Measurements from ENCODE around the gene FAM20C.
"Not testable (repeated sequence)": the region's sequence is repeated elsewhere in the genome, so short reads cannot be mapped to it uniquely, and the experiment has no call there.

The FAM20C gene

DNA sequence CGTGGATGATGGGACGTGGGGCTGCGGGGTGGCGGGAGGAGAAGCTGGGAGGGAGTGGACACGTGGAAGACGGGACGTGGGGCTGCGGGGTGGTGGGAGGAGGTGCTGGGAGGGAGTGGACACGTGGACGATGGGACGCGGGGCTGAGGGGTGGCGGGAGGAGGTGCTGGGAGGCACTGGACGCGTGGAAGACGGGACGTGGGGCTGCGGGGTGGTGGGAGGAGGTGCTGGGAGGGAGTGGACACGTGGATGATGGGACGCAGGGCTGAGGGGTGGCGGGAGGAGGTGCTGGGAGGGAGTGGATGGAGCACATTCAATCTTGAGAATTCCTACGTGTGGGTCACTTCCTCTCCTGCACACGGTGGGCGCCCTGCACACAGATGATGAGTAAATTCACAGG is 104.8 kb downstream of the FAM20C start:
- DNase-seq, result not testable (repeated sequence)

DNA sequence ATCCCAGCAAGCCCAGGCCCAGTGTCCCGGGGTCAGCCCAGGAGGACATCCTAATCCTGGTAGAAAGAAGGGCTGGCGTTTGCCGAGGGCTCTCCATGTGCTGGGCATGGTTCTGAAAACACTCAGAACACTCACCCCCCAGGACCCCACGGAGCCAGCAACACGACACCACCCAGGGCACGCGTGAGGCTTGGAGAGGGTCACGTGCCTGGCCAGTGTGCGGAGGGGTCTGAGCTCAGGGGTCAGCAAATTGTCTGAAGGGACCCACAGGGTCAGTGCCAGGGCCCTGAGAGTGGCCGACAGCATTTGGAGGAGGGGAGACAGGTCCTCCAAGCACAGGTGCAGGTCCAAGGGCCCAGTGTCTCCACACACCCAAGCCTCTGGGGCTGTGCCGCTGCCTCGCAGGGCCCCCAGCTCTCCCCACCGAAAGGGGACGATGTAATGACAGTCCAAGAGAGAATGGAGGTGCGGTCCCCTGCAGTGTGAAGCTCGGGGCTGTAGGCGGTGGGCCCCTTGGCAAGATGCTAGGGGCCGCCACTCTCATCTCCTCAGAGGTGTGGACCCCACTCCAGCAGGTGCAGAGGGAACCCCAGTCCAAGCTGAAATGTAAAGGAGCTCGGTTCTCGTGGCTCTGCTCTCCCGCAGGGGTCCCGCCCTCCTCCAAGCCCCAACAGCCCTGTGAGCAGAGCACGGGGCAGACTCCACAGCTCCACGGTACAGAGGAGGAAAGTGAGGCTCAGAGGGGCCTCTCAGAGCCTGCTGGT is 105.4 kb downstream of the FAM20C start:
- DNase-seq, result no peak

DNA sequence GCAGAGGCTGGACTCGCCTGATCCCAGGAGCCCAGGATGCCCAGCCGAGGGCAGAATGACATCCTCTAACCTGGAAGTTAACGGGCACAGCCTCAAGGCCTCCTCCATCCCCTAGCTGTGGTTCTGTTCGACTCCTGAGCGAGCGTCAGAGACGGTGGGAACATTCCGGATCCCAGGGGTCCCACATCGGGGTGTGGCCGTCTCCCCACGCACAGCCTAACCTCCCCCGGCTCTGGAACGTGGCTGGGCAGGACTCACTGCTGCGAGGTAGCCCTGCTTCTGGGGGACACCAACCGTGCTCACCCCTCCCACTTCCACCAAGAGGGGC is 106.0 kb downstream of the FAM20C start:
- DNase-seq, result no peak

DNA sequence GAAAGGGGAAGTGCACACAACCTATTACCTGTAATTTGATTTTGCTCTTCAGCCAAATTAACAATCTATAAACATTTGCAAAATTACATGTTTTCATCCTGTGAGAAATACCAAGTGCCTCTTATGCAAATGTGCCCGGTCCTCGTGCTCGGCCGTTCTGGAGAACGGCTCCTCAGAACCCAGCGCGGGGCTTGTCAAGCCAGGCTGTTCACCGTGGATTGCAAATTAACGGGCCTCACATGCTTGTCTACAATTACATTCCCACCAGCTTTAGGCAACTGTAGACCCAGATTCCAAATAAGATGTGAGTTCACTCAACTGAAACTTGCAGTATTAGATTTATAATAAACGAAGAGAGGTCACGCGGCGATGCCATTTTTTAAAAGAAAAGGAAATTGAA is 106.4 kb downstream of the FAM20C start:
- DNase-seq, result no peak

DNA sequence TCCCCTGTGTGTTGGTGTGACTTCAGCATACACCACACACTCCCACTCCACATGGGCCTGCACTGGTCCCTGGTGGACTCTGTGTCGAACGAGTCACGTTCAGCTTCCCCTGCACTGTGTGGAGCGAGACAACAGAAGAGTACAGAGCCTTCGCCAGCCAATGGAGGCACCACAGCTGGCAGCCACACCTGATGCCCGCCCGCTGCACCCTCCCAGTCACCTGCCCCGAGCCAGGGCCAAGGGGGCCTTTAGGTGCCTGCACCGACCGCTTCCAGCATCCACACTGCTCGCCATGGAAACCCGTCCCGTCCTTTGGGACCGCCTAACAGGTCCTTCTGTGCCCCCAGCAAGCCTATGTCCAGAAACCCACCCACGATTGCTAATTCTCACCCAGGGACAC is 106.8 kb downstream of the FAM20C start:
- DNase-seq, result no peak

DNA sequence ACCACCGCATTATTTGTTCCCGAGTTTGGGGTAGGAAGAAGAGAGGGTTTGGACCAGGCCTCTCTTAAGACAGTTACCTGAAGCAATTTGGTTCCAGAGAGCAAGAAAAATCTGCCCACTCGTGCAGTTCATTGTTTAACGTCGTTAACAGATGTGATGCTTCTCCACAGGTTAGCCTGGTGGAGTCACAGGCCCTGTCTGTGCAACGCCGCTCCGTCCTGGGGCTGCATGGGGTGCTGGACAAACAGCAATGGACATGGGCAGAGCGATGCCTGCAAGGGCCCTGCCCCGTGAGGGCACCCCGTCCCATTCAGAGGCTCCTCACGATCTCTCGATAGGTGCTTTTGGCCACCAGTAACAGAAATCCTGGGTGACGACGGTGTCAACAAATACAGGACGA is 107.3 kb downstream of the FAM20C start:
- DNase-seq, result no peak

DNA sequence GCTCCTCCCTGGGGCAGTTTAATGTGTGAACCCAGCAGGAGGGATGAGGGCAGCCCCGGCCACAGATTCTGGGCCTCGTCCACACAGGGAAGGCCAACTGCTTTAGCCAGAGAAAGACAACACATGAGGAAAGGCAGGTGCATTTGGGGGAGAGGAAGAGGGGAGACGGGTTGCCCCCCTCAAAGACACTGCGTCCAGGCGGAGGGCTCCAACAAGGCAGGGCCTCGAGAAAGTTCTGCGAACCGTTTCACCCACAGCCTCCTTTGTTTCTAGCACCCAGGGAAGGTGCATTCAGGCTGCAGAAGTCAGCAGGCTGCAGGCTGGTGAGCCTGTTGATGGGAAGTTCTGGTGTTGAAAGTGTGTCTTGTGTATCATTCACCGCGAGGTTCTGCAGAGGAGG is 107.7 kb downstream of the FAM20C start:
- DNase-seq, result no peak

DNA sequence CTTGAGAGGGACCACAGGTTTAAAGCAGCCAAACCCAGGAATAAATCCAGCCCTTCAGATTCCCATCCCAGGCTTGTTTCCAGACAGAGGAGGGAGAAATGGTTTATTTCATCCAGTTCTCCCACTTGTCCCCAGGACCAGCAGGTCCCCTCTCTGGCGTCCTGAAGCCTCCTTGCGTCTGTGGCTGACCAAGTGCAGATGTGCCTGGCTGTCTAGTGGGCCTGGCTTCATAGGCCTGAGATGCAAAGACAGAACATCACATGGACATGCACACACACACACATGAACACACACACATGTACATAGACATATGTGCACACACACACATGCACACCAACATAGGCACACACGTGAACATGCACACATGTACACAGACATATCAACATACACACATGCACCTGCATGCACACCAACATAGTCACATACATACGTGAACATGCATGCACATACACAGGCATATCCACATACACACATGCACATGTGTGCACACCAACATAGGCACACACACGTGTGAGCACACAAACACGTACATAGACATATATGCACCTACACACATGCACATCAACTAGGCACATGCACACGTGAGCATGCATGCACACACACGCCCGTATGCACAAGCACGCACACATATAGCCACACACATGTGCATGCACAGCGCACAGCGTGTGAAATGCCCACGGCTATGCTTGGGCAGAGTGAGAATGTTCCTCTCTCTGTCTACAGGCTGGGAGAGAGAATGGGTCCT is 108.3 kb downstream of the FAM20C start:
- no peak for DNase-seq

DNA sequence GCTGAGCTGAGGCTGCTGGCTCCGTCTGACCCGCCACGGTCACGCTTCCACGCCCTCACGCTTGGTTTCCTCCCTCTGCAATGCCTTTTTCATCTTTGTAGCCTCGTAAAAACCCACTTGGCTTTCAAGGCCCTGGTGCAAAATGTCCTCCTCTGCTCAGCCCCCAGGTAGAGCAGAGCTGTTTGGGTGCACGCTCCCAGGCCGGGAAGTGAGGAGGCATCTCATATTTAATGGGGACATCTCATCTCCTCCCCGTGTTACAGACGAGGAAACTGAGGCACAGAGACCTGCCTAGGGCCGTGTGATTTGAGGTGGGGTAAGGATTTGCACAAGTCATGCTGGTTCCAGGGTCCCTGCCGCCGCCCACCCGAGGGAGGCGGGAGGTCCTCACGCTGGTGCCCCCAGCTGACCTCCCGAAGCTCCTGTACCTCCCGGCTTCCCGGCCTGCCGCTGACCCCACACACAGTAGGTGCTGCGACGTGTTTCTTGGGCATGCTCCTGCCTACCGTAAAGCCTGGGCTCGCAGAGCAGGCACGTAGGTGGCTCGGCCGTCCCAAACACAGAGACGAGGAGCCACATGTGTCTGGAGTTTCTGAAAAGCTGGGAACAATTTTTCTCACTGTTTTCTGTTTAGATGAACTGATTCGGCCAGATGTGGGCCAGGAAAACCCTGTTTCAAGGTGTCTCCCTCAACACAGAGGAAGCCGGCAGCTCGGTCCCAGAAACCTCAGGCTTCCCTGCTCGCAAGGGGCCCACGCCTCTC is 109.1 kb downstream of the FAM20C start:
- no peak for DNase-seq

DNA sequence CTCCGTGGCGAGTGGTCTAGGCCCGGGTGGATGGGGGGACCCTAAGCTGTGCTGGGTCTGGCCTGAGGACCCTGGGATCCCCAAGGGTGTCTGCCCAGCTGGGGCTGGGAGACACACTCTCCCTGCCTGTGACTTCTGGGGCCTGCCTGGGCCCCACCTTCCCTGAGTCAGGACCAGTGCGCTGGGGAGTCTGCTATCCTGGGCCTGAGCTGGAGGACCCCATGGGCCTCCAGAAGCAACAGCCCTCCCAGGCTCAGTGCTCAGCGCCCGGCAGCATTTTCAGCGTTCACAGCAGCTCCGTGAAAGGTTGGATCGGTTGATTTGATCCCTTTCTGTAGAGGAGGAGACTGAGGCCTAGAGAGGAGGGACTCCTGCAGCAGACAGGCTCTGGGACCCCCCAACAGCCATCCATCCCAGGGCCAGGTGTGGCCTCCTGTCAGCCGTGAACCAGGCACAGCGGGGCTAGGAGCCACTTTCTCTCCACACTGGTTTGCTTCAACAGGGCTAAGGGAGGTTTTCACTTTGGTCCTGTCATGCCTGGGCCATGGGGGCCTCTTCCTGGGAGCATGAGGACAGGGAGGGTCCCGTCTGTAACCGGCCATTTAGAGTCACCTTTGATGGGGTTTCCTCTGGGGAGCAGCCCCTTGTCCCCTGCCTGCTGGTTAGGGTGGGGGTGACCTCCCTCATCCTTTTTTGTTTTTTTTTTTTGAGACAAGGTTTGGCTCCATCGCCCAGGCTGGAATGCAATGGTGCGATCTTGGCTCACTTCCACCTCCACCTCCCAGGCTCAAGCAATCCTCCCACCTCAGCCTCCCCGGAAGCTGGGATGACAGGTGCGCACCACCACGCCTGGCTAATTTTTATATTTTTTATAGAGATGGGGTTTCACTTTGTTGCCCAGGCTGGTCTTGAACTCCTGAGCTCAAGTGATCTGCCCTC is 110.0 kb downstream of the FAM20C start:
- DNase-seq, result no peak

DNA sequence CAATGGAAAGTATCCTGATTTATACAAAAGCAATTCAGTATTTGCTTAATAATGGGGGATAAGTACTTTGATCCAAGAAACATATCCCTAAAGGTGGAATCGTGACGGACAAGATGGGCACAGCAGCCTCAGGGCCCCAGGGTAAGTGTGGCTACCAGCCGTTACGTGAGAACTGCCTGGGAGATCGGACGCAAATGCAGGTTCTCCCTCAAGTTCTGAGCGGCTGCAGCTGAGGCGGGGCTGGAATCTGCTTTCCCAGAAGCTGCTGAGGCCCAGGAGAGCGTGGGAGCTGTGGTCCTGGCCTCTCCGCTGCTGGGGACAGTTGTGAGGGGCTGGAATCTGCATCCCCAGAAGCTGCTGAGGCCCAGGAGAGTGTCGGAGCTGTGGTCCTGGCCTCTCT is 111.1 kb downstream of the FAM20C start:
- no peak for DNase-seq

DNA sequence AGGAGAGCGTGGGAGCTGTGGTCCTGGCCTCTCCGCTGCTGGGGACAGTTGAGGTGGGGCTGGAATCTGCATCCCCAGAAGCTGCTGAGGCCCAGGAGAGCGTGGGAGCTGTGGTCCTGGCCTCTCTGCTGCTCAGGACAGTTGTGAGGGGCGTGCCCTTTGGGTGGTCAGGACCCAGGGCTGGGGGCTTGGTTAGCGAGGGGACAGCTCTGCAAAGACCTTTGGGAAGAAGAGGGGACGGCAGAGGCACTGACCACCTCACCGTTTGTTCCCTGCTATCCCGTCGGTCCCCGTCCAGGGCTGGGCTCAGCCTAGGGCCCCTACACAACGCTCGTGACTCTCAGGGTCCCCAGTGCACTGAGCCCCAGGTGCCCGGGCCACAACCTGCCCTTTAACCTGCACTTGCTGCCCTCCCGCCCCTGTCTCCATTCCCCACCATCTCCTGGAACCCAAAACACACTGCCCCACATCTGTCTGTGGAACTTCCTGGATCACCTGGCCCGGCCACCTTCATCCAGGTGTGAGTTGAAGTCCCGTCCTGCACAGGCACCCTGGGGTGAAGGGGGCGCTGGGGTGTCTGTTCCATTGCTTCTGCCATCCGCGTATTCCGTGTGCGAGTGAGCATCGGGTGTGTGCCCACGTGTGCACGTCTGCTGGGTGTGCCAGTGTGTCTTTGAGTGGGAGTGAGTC is 111.7 kb downstream of the FAM20C start:
- no peak for DNase-seq

DNA sequence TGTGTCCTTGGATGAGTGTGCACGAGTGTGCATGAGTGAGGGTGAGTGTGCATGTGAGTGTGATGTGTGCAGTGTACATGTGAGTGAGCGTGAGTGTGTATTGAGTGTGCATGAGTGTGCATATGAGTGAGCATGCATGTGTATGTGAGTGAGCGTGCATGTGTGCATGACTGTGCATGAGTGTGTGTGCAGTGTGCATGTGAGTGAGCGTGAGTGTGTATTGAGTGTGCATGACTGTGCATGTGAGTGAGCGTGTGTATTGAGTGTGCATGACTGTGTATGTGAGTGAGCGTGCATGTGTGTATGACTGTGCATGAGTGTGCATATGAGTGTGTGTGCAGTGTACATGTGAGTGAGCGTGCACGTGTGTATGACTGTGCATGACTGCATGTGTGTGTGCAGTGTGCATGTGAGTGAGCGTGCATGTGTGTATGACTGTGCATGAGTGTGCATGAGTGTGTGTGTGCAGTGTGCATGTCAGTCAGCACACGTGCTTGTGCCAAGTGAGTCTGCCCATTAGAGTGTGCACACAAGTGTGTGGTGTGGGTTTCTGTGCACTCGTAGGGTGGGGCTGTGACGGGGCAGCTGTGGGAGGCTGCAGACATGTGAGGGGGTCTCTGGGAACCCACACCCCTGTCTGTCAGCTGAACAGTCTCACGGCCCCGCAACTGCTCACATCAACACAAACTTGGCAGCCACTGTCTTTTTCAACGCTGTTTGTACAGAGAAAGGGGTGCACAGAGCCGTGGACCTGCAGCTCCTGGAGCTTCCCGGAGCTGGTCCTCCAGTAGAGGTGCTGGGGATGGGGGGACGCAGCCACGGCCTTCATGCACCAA is 112.4 kb downstream of the FAM20C start:
- no peak for DNase-seq

DNA sequence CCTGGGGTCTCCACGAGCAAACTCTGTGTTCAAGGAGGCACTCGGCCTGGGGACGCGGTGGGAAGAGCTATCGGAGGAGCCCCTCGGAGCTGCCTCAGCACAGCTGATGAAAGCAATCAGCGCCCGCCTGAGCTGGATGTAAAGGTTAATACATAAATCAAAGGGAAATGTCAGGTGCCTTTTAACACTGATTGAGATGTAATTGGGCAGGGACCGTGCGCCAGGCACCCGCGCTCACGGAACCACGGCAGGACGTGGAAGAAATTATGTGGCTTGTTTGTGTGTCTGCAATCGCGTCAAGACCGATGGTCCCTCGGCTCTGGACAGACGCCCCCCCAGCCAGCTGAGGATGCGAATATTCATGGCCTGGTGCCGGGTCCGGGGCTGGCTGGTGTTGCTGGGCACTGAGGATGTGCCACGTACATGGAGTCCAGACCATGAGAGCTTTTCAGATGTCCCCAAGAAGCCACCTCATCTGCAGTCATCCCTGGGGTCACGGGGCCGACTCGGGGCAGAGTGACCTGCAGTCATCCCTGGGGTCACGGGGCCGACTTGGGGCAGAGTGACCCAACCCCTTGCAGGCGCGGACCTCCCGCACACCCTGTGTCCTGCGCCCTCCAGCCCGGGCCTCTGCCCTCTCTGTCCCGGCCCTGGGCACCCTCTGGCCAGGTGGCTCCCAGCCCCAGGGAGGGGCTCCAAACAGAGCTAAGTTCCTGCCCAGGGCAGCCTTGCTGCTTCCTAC is 113.2 kb downstream of the FAM20C start:
- DNase-seq, result no peak

DNA sequence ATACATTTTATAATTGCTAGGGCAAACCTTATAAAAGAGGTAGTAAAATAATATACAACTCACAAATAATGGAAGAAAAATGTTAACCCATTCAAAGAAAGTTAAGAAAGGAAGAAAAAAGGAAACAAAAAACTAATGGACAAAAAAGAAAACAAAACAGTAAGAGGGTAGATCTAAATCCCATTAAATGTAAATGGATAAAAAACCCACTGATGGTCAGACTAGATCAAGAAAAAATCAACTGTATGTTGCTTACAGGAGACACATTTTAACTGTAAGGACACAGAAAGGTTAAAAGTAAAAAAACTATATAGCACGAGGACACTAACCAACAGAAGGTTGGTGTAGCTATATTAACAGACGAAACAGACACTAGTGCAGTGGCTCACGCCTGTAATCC is 115.6 kb downstream of the FAM20C start:
- DNase-seq, result no peak

DNA sequence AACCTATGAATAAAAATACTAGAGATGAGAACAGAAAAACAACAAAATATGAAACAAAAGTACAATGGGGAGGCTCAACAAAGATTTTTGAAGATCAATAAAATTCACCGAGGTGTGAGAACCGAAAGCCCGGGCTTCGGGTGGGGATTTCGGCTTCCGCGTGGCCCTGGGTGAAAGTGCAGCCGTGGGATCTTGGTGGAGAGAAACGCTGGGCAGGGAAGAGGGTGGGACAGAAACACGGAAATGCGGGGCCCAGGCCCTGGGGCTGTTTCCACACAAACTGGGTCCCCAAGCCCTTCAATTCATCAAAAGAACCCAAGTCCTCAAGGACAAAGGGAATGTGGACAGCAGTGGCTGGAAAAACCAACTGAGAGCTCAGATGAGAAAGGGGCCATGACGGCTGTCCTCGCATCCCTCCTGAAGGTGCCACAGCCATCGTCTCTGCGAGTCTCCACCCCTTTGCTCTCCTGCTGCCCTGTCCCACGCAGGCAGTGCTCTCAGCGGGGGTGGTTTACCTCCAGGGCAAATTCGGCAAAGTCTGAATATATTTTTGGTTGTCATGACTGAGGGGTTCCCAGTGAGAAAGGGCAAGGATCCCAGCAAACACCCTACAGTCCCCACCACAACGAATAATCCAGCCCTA is 117.3 kb downstream of the FAM20C start:
- DNase-seq, result no peak

Data from OCI-M1 (cell line).